Endothelial cell of umbilical vein (primary cell): ENCODE results near the gene RET. TPM values are rescaled to one million over a fixed set of nuclear protein-coding genes. Genes with fewer than 3 reads are reported as not detected.

Experiments
- BruUV-seq: library from RNA; stranded (reverse); fragments of 400-500 nt; replicated peaks from 2 replicates; lab custom pipeline; 2021; lab: Mats Ljungman, UMichigan
- CTCF ChIA-PET: fragments of 300-600, 350-600 bp; sonication (Branson Sonifier 250); formaldehyde crosslinking; loops from one replicate; lab custom pipeline; 2021; ENCODE audit warnings: antibody characterized with exemption, inconsistent platforms; lab: Charles Lee
- POLR2A ChIA-PET: fragments of 300-600, 350-600 bp; sonication (Branson Sonifier 250); formaldehyde crosslinking; loops from one replicate; lab custom pipeline; 2021; ENCODE audit warnings: antibody characterized with exemption, inconsistent platforms; lab: Charles Lee
- DNase-seq: peaks from one replicate; pipeline ENCODE4 v3.0.0-alpha.2; 2011; ENCODE audit warnings: low read depth, low spot score
- FAIRE-seq: peaks from 2 replicates; lab custom pipeline; 2011; peaks lifted over from hg19 to GRCh38; lab: Jason Lieb, UNC
- H2AFZ ChIP-seq: 2 replicates; pipeline ENCODE4 v1.6.0; 2012; ENCODE audit warnings: low read depth, low read length, control low read depth, inconsistent platforms
- H3K27ac ChIP-seq: 2 replicates; pipeline ENCODE4 v1.5.1; 2011; ENCODE audit warnings: low read depth, mild to moderate bottlenecking, control low read depth, low read length, moderate library complexity; ENCODE audit not compliant: insufficient read depth
- H3K27me3 ChIP-seq, 2 experiments: 2 replicates each; pipeline versions ENCODE4 v1.6.0 to v1.6.1; 2011; ENCODE audit warnings: low read length in 2 of 2, mixed read lengths in 1 of 2; ENCODE audit not compliant: control insufficient read depth in 2 of 2, insufficient read depth in 2 of 2
- H3K36me3 ChIP-seq, 2 experiments: 2 replicates in 1 of 2; 3 replicates in 1 of 2; pipeline ENCODE4 v1.5.1; 2011; ENCODE audit warnings: low read length in 2 of 2, mild to moderate bottlenecking in 1 of 2, moderate library complexity in 1 of 2; ENCODE audit not compliant: control insufficient read depth in 2 of 2, insufficient read depth in 2 of 2; ENCODE audit errors: extremely low read depth in 1 of 2
- H3K4me1 ChIP-seq: 3 replicates; pipeline ENCODE4 v1.5.1; 2011; ENCODE audit warnings: mild to moderate bottlenecking, low read length; ENCODE audit not compliant: control insufficient read depth, insufficient read depth; ENCODE audit errors: extremely low read depth
- H3K4me2 ChIP-seq: 2 replicates; pipeline ENCODE4 v1.6.1; 2011; ENCODE audit warnings: low read length, control low read depth, mixed read lengths; ENCODE audit not compliant: insufficient read depth
- H3K4me3 ChIP-seq, 3 experiments: fragments of 200-600 bp in 1 of 3; sonication (generic), shearing (Covaris generic) in 1 of 3; replicated peaks in 1 of 3; 2 replicates each; pipeline ENCODE4 v1.5.1; 2011 to 2016; ENCODE audit warnings: control low read depth in 3 of 3, low read length in 3 of 3, mild to moderate bottlenecking in 2 of 3, inconsistent platforms in 1 of 3, low read depth in 1 of 3, moderate library complexity in 1 of 3; ENCODE audit not compliant: insufficient read depth in 1 of 3
- H3K79me2 ChIP-seq: 2 replicates; pipeline ENCODE4 v1.6.0; 2012; ENCODE audit warnings: low read length, inconsistent platforms; ENCODE audit not compliant: control insufficient read depth, insufficient read depth
- H3K9ac ChIP-seq: replicated peaks from 2 replicates; pipeline ENCODE3; 2011; ENCODE audit warnings: low read length, control low read depth; ENCODE audit not compliant: insufficient read depth; ENCODE audit errors: extremely low read depth
- H3K9me1 ChIP-seq: replicated peaks from 3 replicates; pipeline ENCODE4 v1.6.0; 2011; ENCODE audit warnings: mild to moderate bottlenecking, low read length; ENCODE audit not compliant: control insufficient read depth, insufficient read depth; ENCODE audit errors: extremely low read depth
- H3K9me3 ChIP-seq: replicated peaks from 2 replicates; pipeline ENCODE4 v1.5.1; 2012; ENCODE audit warnings: low read length, inconsistent platforms; ENCODE audit not compliant: control insufficient read depth, insufficient read depth
- H4K20me1 ChIP-seq: replicated peaks from 2 replicates; pipeline ENCODE3; 2011; ENCODE audit warnings: mild to moderate bottlenecking, low read length; ENCODE audit not compliant: control insufficient read depth, insufficient read depth; ENCODE audit errors: extremely low read depth
- EZH2 ChIP-seq: IDR thresholded peaks from 2 replicates; pipeline ENCODE4 v1.6.1; 2012; ENCODE audit warnings: borderline replicate concordance, low read depth, mild to moderate bottlenecking, moderate library complexity, low read length, inconsistent platforms; ENCODE audit not compliant: severe bottlenecking
- FOS ChIP-seq: IDR thresholded peaks from 2 replicates; pipeline ENCODE4 v1.6.1; 2011; ENCODE audit warnings: mild to moderate bottlenecking, low read length, moderate library complexity, borderline replicate concordance; ENCODE audit not compliant: insufficient read depth
- GATA2 ChIP-seq: IDR thresholded peaks from 2 replicates; pipeline ENCODE4 v1.7.0; 2011; ENCODE audit warnings: low read depth, mild to moderate bottlenecking, moderate library complexity, mixed read lengths, low read length; ENCODE audit not compliant: insufficient read length, insufficient read depth
- JUN ChIP-seq: IDR thresholded peaks from 2 replicates; pipeline ENCODE4 v1.6.1; 2011; ENCODE audit warnings: borderline replicate concordance, low read depth; ENCODE audit not compliant: insufficient read length, insufficient read depth
- MYC ChIP-seq: IDR thresholded peaks from one replicate; pipeline ENCODE4 v1.6.1; 2011; ENCODE audit warnings: mild to moderate bottlenecking, low read depth, low read length
- POLR2A ChIP-seq: IDR thresholded peaks from 2 replicates; pipeline ENCODE4 v1.6.1; 2012; ENCODE audit warnings: low read depth, mild to moderate bottlenecking, control low read depth, low read length
- POLR2AphosphoS5 ChIP-seq: IDR thresholded peaks from 2 replicates; pipeline ENCODE4 v1.6.1; 2012; ENCODE audit warnings: low read depth, mild to moderate bottlenecking, control low read depth, low read length, moderate library complexity; ENCODE audit not compliant: insufficient read depth
- dilution Hi-C: fragments of 300-500 bp; cut with MboI; formaldehyde crosslinking; loops from one replicate; pipeline ENCODE4 v1.15.0; 2019; ENCODE audit warnings: low sequenced_read_pairs; ENCODE audit not compliant: extremely low pct_ligation_motif_present
- intact Hi-C: fragments of 100-400 bp; cut with micrococcal nuclease; formaldehyde crosslinking; loops from one replicate; pipeline ENCODE4 v1.10.0; 2022
- polyA plus RNA-seq, 4 experiments: library from polyadenylated mRNA; depleted of rRNA in 3 of 4; stranded (reverse) in 3 of 4; unstranded in 1 of 4; fragments of >200 nt; gene quantifications; 2 replicates each; pipeline versions ENCODE4 v1.2.1 to v1.2.3, GENCODE V29; 2011 to 2012; ENCODE audit warnings: missing spikeins in 1 of 4
- total RNA-seq: library from RNA; stranded (reverse); gene quantifications from 2 replicates; pipeline ENCODE4 v1.2.3, GENCODE V29; 2021
- TF ChIP-seq, protein P1 (sequence below), 2 donors: IDR thresholded peaks; 1 replicate in 1 of 2; 2 replicates in 1 of 2; pipeline ENCODE4 v1.5.1; 2011; ENCODE audit warnings: low read length in 2 of 2, mild to moderate bottlenecking in 2 of 2, moderate library complexity in 2 of 2, control low read depth in 1 of 2, inconsistent platforms in 1 of 2, low read depth in 1 of 2; ENCODE audit not compliant: insufficient read depth in 1 of 2; ENCODE audit errors: extremely low read depth in 1 of 2
- TF ChIP-seq, protein P2 (sequence below): IDR thresholded peaks from 2 replicates; pipeline ENCODE4 v1.6.1; 2011; ENCODE audit not compliant: insufficient read depth, insufficient read length

RET gene
- total and polyA plus RNA-seq, 2 donors (not counting 3 experiments of a cell fraction or from before 2014, with no cell fraction given): 0.04 to 0.22 TPM

DNA sequence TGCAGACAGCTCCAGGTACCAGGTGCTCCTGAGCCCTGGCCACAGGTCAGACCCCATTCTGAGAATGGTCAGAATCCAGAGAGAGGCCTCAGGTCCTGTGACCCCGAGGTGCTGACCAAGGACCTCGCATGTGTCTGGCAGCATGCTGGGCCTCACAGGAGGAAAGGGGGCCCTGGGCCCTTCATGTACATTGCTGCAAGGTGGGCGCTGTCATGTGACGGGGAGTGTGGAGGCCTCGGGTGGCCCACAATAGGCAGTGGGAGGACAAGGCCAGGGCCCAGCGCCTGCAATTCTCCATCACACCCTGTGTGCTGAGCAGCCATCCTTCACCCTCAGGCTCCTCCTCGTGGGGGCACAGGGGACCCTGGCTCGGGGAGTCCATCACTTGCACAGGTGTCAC lies 15.5 kb upstream of the RET start:
- DNase-seq (no peak), FAIRE-seq (no peak)
- Histone ChIP-seq H3K9me1 (no peaks in the 10 kb centered on the region), H3K27ac (no peak overlapping the region), H3K4me3 (no peak overlapping the region), H4K20me1 (no peaks in the 10 kb centered on the region), H3K4me2 (no peak overlapping the region), H3K36me3 (no peaks in the 10 kb centered on the region), H3K9ac (no peak overlapping the region), H3K27me3 (no peaks in the 10 kb centered on the region), H3K79me2 (no peaks in the 10 kb centered on the region), H3K9me3 (no peaks in the 10 kb centered on the region), H2AFZ (no peak overlapping the region), H3K4me1 (no peaks in the 10 kb centered on the region)
- CTCF ChIA-PET: no interaction called here
- no peak for TF ChIP-seq POLR2A
- TF ChIP-seq JUN: no peak
- no peak for TF ChIP-seq POLR2AphosphoS5
- TF ChIP-seq, protein P1, sequence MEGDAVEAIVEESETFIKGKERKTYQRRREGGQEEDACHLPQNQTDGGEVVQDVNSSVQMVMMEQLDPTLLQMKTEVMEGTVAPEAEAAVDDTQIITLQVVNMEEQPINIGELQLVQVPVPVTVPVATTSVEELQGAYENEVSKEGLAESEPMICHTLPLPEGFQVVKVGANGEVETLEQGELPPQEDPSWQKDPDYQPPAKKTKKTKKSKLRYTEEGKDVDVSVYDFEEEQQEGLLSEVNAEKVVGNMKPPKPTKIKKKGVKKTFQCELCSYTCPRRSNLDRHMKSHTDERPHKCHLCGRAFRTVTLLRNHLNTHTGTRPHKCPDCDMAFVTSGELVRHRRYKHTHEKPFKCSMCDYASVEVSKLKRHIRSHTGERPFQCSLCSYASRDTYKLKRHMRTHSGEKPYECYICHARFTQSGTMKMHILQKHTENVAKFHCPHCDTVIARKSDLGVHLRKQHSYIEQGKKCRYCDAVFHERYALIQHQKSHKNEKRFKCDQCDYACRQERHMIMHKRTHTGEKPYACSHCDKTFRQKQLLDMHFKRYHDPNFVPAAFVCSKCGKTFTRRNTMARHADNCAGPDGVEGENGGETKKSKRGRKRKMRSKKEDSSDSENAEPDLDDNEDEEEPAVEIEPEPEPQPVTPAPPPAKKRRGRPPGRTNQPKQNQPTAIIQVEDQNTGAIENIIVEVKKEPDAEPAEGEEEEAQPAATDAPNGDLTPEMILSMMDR (IDR thresholded peaks at IDR 0.05; ENCODE audit: extremely low read depth in 1 of 2, insufficient read depth in 1 of 2, low read depth in 1 of 2, low read length in 2 of 2): no peak
- TF ChIP-seq, protein P2, sequence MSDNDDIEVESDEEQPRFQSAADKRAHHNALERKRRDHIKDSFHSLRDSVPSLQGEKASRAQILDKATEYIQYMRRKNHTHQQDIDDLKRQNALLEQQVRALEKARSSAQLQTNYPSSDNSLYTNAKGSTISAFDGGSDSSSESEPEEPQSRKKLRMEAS: no peak
- TF ChIP-seq FOS: no peak
- no peak for TF ChIP-seq EZH2
- TF ChIP-seq MYC: no peak
- no peak for TF ChIP-seq GATA2
- intact Hi-C loops (no loop called here), dilution Hi-C loops (no loop called here)
- no TSS peak for BruUV-seq
- POLR2A ChIA-PET: no interaction called here
